ENCODE results near the gene HMGN3. TPM values are rescaled to one million over a fixed set of nuclear protein-coding genes. Genes with fewer than 3 reads are reported as not detected.

HMGN3 gene
- total RNA-seq, 1 experiment from 2014 or later, result 113 TPM

DNA sequence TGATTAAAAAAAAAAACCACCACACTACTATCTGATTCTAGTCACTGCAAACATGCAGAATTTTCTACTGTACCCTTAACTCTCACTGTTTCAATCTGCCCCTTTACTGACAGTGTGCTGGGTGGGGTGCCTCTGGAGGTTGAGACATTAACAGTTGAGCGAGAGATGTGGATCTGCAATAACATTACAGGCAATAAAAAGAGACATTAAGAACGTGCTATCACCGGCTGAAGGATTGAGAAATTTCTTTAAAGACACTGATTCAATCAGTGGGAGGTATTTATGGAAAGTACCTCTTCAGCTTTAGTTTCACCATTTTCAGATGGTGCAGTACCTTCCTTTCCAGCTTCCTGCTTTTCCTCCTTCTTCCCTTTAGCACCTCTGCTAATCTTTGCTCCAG lies 32.5 kb downstream of the HMGN3 start:
- ChIA-PET CTCF (no interaction called here), POLR2A (ENCODE audit: unreplicated experiment) (no interaction called here)
- H3K36me3 ChIP-seq (ENCODE audit: low read depth, low read length), result peaks cover 5% of the 10 kb centered on the region; the same call in 1 of the 2 replicates
- no peaks in the 10 kb centered on the region for H3K79me2 ChIP-seq (ENCODE audit: low read length)
- no peak overlapping the region for H2AFZ ChIP-seq (ENCODE audit: low read length)
- no peaks in the 10 kb centered on the region for H3K9me3 ChIP-seq (ENCODE audit: low read length)
- no peak for DNase-seq
- H3K27me3 ChIP-seq (ENCODE audit: low read length), result no peaks in the 10 kb centered on the region
- ATAC-seq, result no peak
- BruUV-seq (replicated peaks), result no TSS peak
- H3F3A ChIP-seq (ENCODE audit: low read length, unreplicated experiment), result no peaks in the 10 kb centered on the region
- TF ChIP-seq, protein P1, sequence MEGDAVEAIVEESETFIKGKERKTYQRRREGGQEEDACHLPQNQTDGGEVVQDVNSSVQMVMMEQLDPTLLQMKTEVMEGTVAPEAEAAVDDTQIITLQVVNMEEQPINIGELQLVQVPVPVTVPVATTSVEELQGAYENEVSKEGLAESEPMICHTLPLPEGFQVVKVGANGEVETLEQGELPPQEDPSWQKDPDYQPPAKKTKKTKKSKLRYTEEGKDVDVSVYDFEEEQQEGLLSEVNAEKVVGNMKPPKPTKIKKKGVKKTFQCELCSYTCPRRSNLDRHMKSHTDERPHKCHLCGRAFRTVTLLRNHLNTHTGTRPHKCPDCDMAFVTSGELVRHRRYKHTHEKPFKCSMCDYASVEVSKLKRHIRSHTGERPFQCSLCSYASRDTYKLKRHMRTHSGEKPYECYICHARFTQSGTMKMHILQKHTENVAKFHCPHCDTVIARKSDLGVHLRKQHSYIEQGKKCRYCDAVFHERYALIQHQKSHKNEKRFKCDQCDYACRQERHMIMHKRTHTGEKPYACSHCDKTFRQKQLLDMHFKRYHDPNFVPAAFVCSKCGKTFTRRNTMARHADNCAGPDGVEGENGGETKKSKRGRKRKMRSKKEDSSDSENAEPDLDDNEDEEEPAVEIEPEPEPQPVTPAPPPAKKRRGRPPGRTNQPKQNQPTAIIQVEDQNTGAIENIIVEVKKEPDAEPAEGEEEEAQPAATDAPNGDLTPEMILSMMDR (conservative IDR thresholded peaks at IDR 0.05; ENCODE audit: low read depth, low read length), result no peak
- TF ChIP-seq EZH2phosphoT487 (IDR thresholded peaks at IDR 0.05; ENCODE audit: borderline replicate concordance, low read length) (no peak), EZH2 (IDR thresholded peaks at IDR 0.05; ENCODE audit: low read length, unreplicated experiment) (no peak)
- no peaks in the 10 kb centered on the region for H3K4me1 ChIP-seq (ENCODE audit: insufficient read depth, low read length)
- no peak overlapping the region for H3K4me2 ChIP-seq (ENCODE audit: low read length)
- intact Hi-C loops (cut with micrococcal nuclease), result loop anchor here (5.0 kb wide), 1 partner anchor 265 kb away; no protein-coding TSS in a partner anchor
- H3K9ac ChIP-seq (ENCODE audit: low read length), result no peak overlapping the region
- no peaks in the 10 kb centered on the region for H3K9me2 ChIP-seq (replicated peaks; ENCODE audit: low read length)
- no peak overlapping the region for H3K27ac ChIP-seq (ENCODE audit: low read length)
- H3K4me3 ChIP-seq (ENCODE audit: low read length), result no peak overlapping the region
- H4K20me1 ChIP-seq (ENCODE audit: low read length), result no peaks in the 10 kb centered on the region

DNA sequence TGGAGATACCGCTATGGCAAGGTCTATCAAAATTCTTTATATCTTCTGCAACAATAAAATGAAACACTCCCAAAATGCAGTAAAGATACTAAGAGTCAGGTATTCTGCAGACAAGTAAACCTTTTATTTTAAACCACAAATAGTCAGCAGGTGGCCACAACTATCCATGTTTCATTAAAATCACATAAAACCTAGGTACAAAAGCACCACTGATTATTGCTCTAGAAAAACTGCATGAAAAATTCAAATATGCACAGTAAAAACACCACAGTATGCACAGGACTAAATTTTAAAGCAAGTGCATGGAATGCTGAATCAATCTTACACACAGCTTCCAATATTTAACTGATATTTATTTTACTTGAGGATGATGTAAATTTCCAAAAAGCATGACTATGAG lies 33.3 kb downstream of the HMGN3 start:
- Histone ChIP-seq H3K4me3 (ENCODE audit: low read length) (no peak overlapping the region), H3K4me1 (ENCODE audit: insufficient read depth, low read length) (no peaks in the 10 kb centered on the region), H3K27ac (ENCODE audit: low read length) (no peak overlapping the region), H3K9ac (ENCODE audit: low read length) (no peak overlapping the region), H3K79me2 (ENCODE audit: low read length) (no peaks in the 10 kb centered on the region), H3K4me2 (ENCODE audit: low read length) (no peak overlapping the region), H3K9me2 (replicated peaks; ENCODE audit: low read length) (no peaks in the 10 kb centered on the region), H3K27me3 (ENCODE audit: low read length) (no peaks in the 10 kb centered on the region), H3K36me3 (ENCODE audit: low read depth, low read length) (peaks cover 5% of the 10 kb centered on the region; the same call in 1 of the 2 replicates), H2AFZ (ENCODE audit: low read length) (no peak overlapping the region), H3F3A (ENCODE audit: low read length, unreplicated experiment) (no peaks in the 10 kb centered on the region), H3K9me3 (ENCODE audit: low read length) (no peaks in the 10 kb centered on the region), H4K20me1 (ENCODE audit: low read length) (no peaks in the 10 kb centered on the region)
- intact Hi-C loops (cut with micrococcal nuclease), result loop anchor here (5.0 kb wide), 1 partner anchor 266 kb away; no protein-coding TSS in a partner anchor
- ATAC-seq, result no peak
- DNase-seq, result peak; percentile 15
- no TSS peak for BruUV-seq (replicated peaks)
- POLR2A ChIA-PET (ENCODE audit: unreplicated experiment), result no interaction called here
- CTCF ChIA-PET, result no interaction called here
- TF ChIP-seq EZH2phosphoT487 (IDR thresholded peaks at IDR 0.05; ENCODE audit: borderline replicate concordance, low read length) (no peak), EZH2 (IDR thresholded peaks at IDR 0.05; ENCODE audit: low read length, unreplicated experiment) (no peak)
- TF ChIP-seq, protein P1 (conservative IDR thresholded peaks at IDR 0.05; ENCODE audit: low read depth, low read length), result no peak

DNA sequence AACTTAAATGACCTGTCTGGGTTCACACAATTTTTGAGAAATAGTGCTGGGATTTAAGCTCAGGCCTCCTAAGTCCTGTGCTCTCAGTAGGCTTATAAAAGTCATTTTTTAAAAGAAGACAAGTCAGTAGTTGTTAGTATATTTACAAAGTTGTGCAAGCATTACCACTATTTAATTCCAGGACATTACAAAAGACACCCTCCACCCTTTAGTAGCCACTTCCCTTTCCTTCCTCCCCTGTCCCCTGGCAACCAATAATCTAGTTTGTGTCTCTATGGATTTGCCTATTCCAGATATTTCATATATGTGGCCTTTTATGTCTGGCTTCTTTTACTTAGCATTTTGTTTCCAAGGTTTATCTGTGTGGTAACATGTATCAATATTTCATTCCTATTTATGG lies 37.6 kb downstream of the HMGN3 start:
- H3K4me1 ChIP-seq (ENCODE audit: insufficient read depth, low read length), result no peaks in the 10 kb centered on the region
- no TSS peak for BruUV-seq (replicated peaks)
- no peaks in the 10 kb centered on the region for H3F3A ChIP-seq (ENCODE audit: low read length, unreplicated experiment)
- no peaks in the 10 kb centered on the region for H3K9me3 ChIP-seq (ENCODE audit: low read length)
- H3K27me3 ChIP-seq (ENCODE audit: low read length), result no peaks in the 10 kb centered on the region
- no peak overlapping the region for H3K9ac ChIP-seq (ENCODE audit: low read length)
- intact Hi-C loops (cut with micrococcal nuclease), result no loop called here
- no peaks in the 10 kb centered on the region for H3K79me2 ChIP-seq (ENCODE audit: low read length)
- H3K4me3 ChIP-seq (ENCODE audit: low read length), result no peak overlapping the region
- H3K27ac ChIP-seq (ENCODE audit: low read length), result no peak overlapping the region
- no peak overlapping the region for H3K4me2 ChIP-seq (ENCODE audit: low read length)
- DNase-seq (no peak), ATAC-seq (no peak)
- TF ChIP-seq, protein P1 (conservative IDR thresholded peaks at IDR 0.05; ENCODE audit: low read depth, low read length), result no peak
- TF ChIP-seq EZH2phosphoT487 (IDR thresholded peaks at IDR 0.05; ENCODE audit: borderline replicate concordance, low read length) (no peak), EZH2 (IDR thresholded peaks at IDR 0.05; ENCODE audit: low read length, unreplicated experiment) (no peak)
- no peaks in the 10 kb centered on the region for H4K20me1 ChIP-seq (ENCODE audit: low read length)
- no peaks in the 10 kb centered on the region for H3K9me2 ChIP-seq (replicated peaks; ENCODE audit: low read length)
- CTCF ChIA-PET, result no interaction called here
- peaks cover 3% of the 10 kb centered on the region; the same call in 1 of the 2 replicates for H3K36me3 ChIP-seq (ENCODE audit: low read depth, low read length)
- no peak overlapping the region for H2AFZ ChIP-seq (ENCODE audit: low read length)
- POLR2A ChIA-PET (ENCODE audit: unreplicated experiment), result no interaction called here
